H9 (cell line): ENCODE measurements around the gene NAA60. TPM values are rescaled to one million over a fixed set of nuclear protein-coding genes. Genes with fewer than 3 reads are reported as not detected.

Source experiments
- DNase-seq: peaks from one replicate; pipeline ENCODE4 v3.0.0-alpha.2; 2017
- H2AFZ ChIP-seq: one replicate; pipeline ENCODE4 v1.6.1; 2013; ENCODE audit warnings: mild to moderate bottlenecking, low read length, control low read depth, moderate library complexity
- H2AK5ac ChIP-seq: 2 replicates; pipeline ENCODE4 v1.6.1; 2013; ENCODE audit warnings: low read length, control low read depth, mixed read lengths; ENCODE audit not compliant: insufficient read length
- H2BK120ac ChIP-seq: one replicate; pipeline ENCODE4 v1.6.1; 2013; ENCODE audit warnings: low read depth, mild to moderate bottlenecking, low read length, control low read depth, inconsistent platforms; ENCODE audit not compliant: poor library complexity, severe bottlenecking
- H2BK12ac ChIP-seq: 2 replicates; pipeline ENCODE4 v1.6.1; 2013; ENCODE audit warnings: low read length, control low read depth, mixed read lengths, low read depth; ENCODE audit not compliant: insufficient read length
- H2BK15ac ChIP-seq: 2 replicates; pipeline ENCODE4 v1.6.1; 2013; ENCODE audit warnings: low read depth, low read length, control low read depth
- H2BK20ac ChIP-seq: one replicate; pipeline ENCODE4 v1.6.1; 2013; ENCODE audit warnings: low read depth, mild to moderate bottlenecking, low read length, control low read depth, inconsistent platforms; ENCODE audit not compliant: poor library complexity, severe bottlenecking
- H2BK5ac ChIP-seq: 2 replicates; pipeline ENCODE4 v1.6.1; 2013; ENCODE audit warnings: low read length, control low read depth, mixed read lengths; ENCODE audit not compliant: insufficient read length
- H3K14ac ChIP-seq: 2 replicates; pipeline ENCODE4 v1.6.1; 2013; ENCODE audit warnings: low read length, control low read depth; ENCODE audit not compliant: insufficient read depth
- H3K18ac ChIP-seq: 2 replicates; pipeline ENCODE4 v1.6.1; 2013; ENCODE audit warnings: low read depth, mild to moderate bottlenecking, mixed read lengths, low read length, control low read depth; ENCODE audit not compliant: insufficient read length
- H3K23ac ChIP-seq: 2 replicates; pipeline ENCODE4 v1.6.1; 2013; ENCODE audit warnings: low read length, control low read depth, mixed read lengths, low read depth; ENCODE audit not compliant: insufficient read length
- H3K23me2 ChIP-seq: 2 replicates; pipeline ENCODE4 v1.6.1; 2013; ENCODE audit warnings: low read depth, mild to moderate bottlenecking, mixed read lengths, low read length, control low read depth; ENCODE audit not compliant: insufficient read length, poor library complexity, severe bottlenecking
- H3K27ac ChIP-seq: 2 replicates; pipeline ENCODE4 v1.5.1; 2013; ENCODE audit warnings: low read length, control low read depth, mixed read lengths, low read depth; ENCODE audit not compliant: insufficient read length
- H3K27me3 ChIP-seq: 2 replicates; pipeline ENCODE4 v1.6.1; 2013; ENCODE audit warnings: low read length, control low read depth, inconsistent platforms; ENCODE audit not compliant: insufficient read depth
- H3K4ac ChIP-seq: 2 replicates; pipeline ENCODE4 v1.6.1; 2013; ENCODE audit warnings: low read depth, mild to moderate bottlenecking, control low read depth, inconsistent platforms, low read length, moderate library complexity
- H3K4me1 ChIP-seq: 2 replicates; pipeline ENCODE4 v1.6.1; 2013; ENCODE audit warnings: low read length, control low read depth, inconsistent platforms; ENCODE audit not compliant: insufficient read depth
- H3K4me2 ChIP-seq: 2 replicates; pipeline ENCODE4 v1.6.1; 2013; ENCODE audit warnings: low read length, control low read depth, mixed read lengths; ENCODE audit not compliant: insufficient read length, insufficient read depth
- H3K56ac ChIP-seq: 2 replicates; pipeline ENCODE4 v1.6.1; 2013; ENCODE audit warnings: low read depth, mild to moderate bottlenecking, mixed read lengths, low read length, control low read depth; ENCODE audit not compliant: insufficient read length
- H3K79me1 ChIP-seq: 2 replicates; pipeline ENCODE4 v1.6.1; 2013; ENCODE audit warnings: low read depth, mild to moderate bottlenecking, moderate library complexity, low read length, control low read depth, inconsistent platforms; ENCODE audit not compliant: insufficient read depth, poor library complexity, severe bottlenecking
- H3K79me2 ChIP-seq: 2 replicates; pipeline ENCODE4 v1.6.1; 2013; ENCODE audit warnings: low read length, control low read depth, inconsistent platforms; ENCODE audit not compliant: insufficient read depth
- H3K9ac ChIP-seq: 2 replicates; pipeline ENCODE4 v1.6.1; 2013; ENCODE audit warnings: low read length, control low read depth, mixed read lengths; ENCODE audit not compliant: insufficient read length; ENCODE audit errors: extremely low read depth
- H3K9me3 ChIP-seq: one replicate; pipeline ENCODE4 v1.6.1; 2013; ENCODE audit warnings: low read depth, low read length, inconsistent platforms; ENCODE audit not compliant: control insufficient read depth
- H3T11ph ChIP-seq: one replicate; pipeline ENCODE4 v1.6.1; 2013; ENCODE audit warnings: mild to moderate bottlenecking, low read length, control low read depth, inconsistent platforms
- H4K20me1 ChIP-seq: one replicate; pipeline ENCODE4 v1.6.1; 2013; ENCODE audit not compliant: control insufficient read depth, insufficient read length, insufficient read depth
- H4K5ac ChIP-seq: 2 replicates; pipeline ENCODE4 v1.6.1; 2013; ENCODE audit warnings: low read depth, mild to moderate bottlenecking, mixed read lengths, low read length, control low read depth; ENCODE audit not compliant: insufficient read length
- H4K8ac ChIP-seq: replicated peaks from 2 replicates; pipeline ENCODE4 v1.6.1; 2013; ENCODE audit warnings: low read length, control low read depth, mixed read lengths, low read depth; ENCODE audit not compliant: insufficient read length
- H4K91ac ChIP-seq: 2 replicates; pipeline ENCODE4 v1.6.1; 2013; ENCODE audit warnings: low read depth, mild to moderate bottlenecking, moderate library complexity, mixed read lengths, low read length, control low read depth; ENCODE audit not compliant: insufficient read length
- H3K27ac Mint-ChIP-seq, 3 experiments: 2 replicates in 2 of 3; 3 replicates in 1 of 3; pipeline ENCODE4 v1.8.0; 2020 to 2021; ENCODE audit warnings: mixed read lengths in 3 of 3, mild to moderate bottlenecking in 1 of 3, moderate library complexity in 1 of 3
- H3K27me3 Mint-ChIP-seq: 2 replicates; pipeline ENCODE4 v1.8.0; 2021; ENCODE audit warnings: low read depth, mild to moderate bottlenecking, moderate library complexity, mixed read lengths
- H3K36me3 Mint-ChIP-seq, 3 experiments: 2 replicates in 2 of 3; 3 replicates in 1 of 3; pipeline ENCODE4 v1.8.0; 2020 to 2021; ENCODE audit warnings: low read depth in 3 of 3, mixed read lengths in 3 of 3; ENCODE audit not compliant: insufficient read depth in 1 of 3
- H3K4me1 Mint-ChIP-seq, 2 experiments: 2 replicates each; pipeline ENCODE4 v1.8.0; 2020; ENCODE audit warnings: mixed read lengths in 2 of 2
- H3K4me3 Mint-ChIP-seq, 2 experiments: 2 replicates in 1 of 2; 3 replicates in 1 of 2; pipeline ENCODE4 v1.8.0; 2020 to 2021; ENCODE audit warnings: mild to moderate bottlenecking in 2 of 2, mixed read lengths in 2 of 2, moderate library complexity in 1 of 2
- H3K9me3 Mint-ChIP-seq, 2 experiments: 2 replicates in 1 of 2; 3 replicates in 1 of 2; pipeline ENCODE4 v1.8.0; 2020; ENCODE audit warnings: mild to moderate bottlenecking in 2 of 2, mixed read lengths in 2 of 2, moderate library complexity in 1 of 2
- CTCF ChIP-seq: fragments of 200-600 bp; sonication (generic); conservative IDR thresholded peaks from 3 replicates; pipeline ENCODE4 v1.8.0; 2021; ENCODE audit warnings: antibody characterized with exemption, mild to moderate bottlenecking
- WGBS: extraction: QIAGEN DNeasy Blood & Tissue Kit; methylation state at CpG from one replicate; pipeline ENCODE4 v1.1.7; 2013; ENCODE audit warnings: missing lambda C conversion rate, low lambda C conversion rate, mixed read lengths; ENCODE audit not compliant: insufficient read length; ENCODE audit errors: extremely low coverage; 5-methylcytosine and 5-hydroxymethylcytosine counted together
- total RNA-seq: library from RNA; stranded (reverse); gene quantifications from 2 replicates; pipeline ENCODE4 v1.2.1, GENCODE V29; 2021

Gene NAA60
- total RNA-seq, 1 experiment from 2014 or later, result 49.3 TPM

- Histone ChIP-seq H3K79me2 (no peaks in the 10 kb centered on the region; the same call in 1 of the 2 replicates), H3K4me2 (no peak overlapping the region), H2BK20ac (no peak overlapping the region), H3K18ac (no peak overlapping the region), H3T11ph (no peak overlapping the region), H2BK120ac (no peak overlapping the region), H3K4me1 (no peaks in the 10 kb centered on the region), H3K23me2 (no peaks in the 10 kb centered on the region), H2BK5ac (no peak overlapping the region), H3K9me3 (no peaks in the 10 kb centered on the region), H4K20me1 (peaks cover 3% of the 10 kb centered on the region), H3K27ac (no peak overlapping the region), H3K23ac (no peak overlapping the region), H3K9ac (no peak overlapping the region), H3K27me3 (no peaks in the 10 kb centered on the region), H3K79me1 (no peaks in the 10 kb centered on the region), H2BK15ac (no peak overlapping the region), H3K4ac (no peak overlapping the region), H2BK12ac (no peak overlapping the region), H4K91ac (no peak overlapping the region), H2AK5ac (no peak overlapping the region), H2AFZ (no peak overlapping the region), H4K5ac (no peak overlapping the region), H3K56ac (no peak overlapping the region), H3K14ac (no peak overlapping the region), H4K8ac (no peak overlapping the region)
- WGBS, result no CpG with 5 or more reads among the region's 12 CpGs
- Mint-ChIP-seq H3K9me3 (no peaks in the 10 kb centered on the region), H3K36me3 (peaks cover 22 to 54% (median 47%) of the 10 kb centered on the region in 3 experiments; a peak in 6 of 7 replicates), H3K27ac (no peak overlapping the region), H3K4me3 (no peak overlapping the region), H3K4me1 (peaks cover 10% of the 10 kb centered on the region in 2 experiments), H3K27me3 (no peaks in the 10 kb centered on the region; the same call in 1 of the 2 replicates)
- no peak for DNase-seq
- no peak for TF ChIP-seq CTCF
These were observed 36.3 kb downstream of the NAA60 start for GRCh38 chr16:3479654-3480216.
